ENCODE measurements around the gene ITPKA.

Gene ITPKA

GRCh38 chr15:41511899-41512369 is 18.3 kb downstream of the ITPKA start:
- DNase-seq = no peak

DNA sequence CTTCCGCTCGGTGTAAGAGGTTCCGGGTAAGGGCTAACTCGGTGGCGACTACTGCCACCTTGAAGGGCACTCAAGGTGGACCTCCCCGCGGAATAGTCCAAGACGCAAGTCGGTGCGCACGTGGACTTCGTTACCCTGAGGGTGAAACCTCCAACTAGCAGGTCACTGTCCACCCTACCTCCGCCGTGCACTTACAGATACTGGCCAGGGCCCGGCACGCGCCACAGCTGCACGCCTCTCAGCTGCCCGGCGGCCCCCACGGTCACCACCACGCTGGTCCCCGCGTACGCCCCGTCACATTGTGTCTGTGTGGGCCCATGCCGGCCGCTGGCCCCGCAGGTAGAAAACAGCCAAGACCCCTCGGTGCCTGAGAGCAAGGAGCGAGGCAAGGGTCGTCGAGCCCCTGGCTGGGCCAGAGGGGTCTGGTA is 18.9 kb downstream of the ITPKA start:
- no peak for DNase-seq

DNA sequence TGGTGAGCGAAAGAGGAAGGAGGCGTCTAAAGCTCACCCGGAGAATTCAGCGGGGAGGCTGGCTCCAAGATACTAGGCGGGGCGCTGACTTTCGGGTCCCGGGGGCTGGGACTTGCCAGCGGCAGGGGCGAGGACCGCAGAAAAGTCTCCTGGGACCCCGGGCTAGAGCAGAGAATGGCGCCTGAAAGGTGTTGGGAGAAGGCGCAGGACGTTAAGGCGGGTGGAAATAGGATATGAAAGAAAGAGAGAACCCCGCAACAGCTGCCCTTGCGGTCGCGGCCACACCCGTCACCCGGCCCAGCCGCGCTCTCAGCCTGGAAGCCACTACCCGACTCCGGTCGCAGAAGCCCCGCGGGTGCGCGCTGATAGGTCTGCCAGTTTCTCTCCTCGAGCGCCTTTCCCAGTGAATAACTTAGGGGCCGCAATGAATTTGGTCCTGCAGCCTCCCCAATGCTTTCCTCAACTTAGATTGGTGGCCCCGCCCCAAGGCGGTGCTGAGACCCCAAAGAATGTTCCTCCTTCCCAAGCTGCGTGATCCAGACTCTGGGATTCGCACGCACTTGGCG is 19.3 kb downstream of the ITPKA start:
- no peak for DNase-seq

GRCh38 chr15:41513506-41514227 is 20.0 kb downstream of the ITPKA start, which contains the start of gene LTK:
TSS of gene LTK (minus strand) at chr15:41513827. CDS start at chr15:41513709, 118 bp downstream.
- no peak for DNase-seq

GRCh38 chr15:41517895-41518449 is 24.3 kb downstream of the ITPKA start:
- no peak for DNase-seq

DNA sequence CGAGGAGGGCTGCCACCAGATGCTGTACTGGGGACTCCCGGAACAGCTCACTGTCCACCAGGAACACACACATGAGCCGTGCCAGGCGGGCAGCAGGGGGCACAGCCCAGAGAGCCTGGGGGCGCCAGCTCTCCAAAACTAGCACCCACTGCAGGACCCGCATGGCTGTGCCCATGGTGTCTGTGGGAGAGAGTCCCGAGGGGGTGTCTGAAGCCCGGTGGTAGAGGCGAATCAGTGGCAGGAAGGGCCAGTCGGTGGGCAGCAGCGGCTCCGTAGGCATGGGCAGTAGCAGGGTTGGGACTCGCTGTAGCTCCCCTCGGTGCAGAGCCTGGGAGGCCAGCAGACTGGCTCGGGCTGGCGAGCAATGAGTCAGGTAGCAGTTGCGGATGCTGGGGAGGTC is 27.0 kb downstream of the ITPKA start:
- DNase-seq = no peak

DNA sequence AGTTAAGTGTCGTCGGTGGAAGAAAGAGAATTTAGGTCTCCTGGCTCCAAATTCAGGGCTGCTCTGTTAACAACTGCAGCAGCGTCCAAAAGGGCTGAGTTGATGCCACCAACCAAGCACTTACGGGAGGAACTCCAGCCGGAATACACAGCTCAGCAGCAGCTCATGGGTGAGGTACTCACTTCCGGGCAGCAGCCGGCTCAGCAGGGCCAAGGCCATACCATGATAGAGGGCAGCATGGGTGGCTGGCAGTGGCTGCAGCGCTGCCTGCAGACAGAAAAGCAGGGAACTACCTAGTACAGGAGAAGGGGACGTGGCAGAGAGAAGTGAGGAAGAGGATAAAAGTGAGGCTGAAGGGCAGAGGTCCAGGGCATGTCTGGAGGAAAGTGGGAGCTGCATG is 27.9 kb downstream of the ITPKA start:
- DNase-seq = no peak

DNA sequence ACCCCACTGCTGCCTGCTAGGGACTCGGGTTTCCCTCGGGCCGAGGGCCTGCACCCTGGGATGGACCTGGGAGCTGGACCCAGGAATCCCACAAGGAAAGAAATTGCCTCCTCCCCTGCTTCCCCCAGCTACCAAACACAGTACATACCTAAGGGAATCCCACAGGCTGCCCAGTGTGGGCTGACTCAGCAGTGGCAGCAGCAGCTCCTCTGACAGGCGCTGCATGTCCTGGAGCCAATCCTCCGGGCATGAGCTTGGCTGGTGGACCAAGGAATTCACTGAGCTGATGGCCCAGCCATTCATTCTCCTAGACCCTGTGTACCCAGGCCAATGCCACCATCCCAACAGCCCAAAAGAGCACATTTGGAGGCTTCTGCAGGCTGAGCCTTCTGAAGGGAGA is 29.4 kb downstream of the ITPKA start:
- no peak for DNase-seq

- DNase-seq = no peak
Measured at GRCh38 chr15:41530363-41530956, 36.8 kb downstream of the ITPKA start.

GRCh38 chr15:41535544-41535943 is 41.9 kb downstream of the ITPKA start:
- no peak for DNase-seq

GRCh38 chr15:41536866-41537265 is 43.2 kb downstream of the ITPKA start:
- no peak for DNase-seq

DNA sequence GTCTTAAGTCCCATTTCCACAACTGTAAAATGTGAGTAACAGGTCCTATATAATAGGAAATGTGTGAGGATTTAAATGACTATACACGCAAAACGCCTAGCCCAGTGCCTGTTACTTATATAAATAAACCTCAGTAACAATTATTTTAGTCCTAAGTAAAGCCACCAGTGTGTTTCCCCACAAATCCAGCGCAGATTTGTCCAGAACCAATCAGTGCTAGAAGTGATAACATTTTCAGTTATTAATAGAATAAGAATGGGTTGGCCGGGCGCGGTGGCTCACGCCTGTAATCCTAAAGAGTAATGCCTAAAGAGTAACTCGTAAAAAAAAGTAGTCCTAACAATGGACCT is 49.8 kb downstream of the ITPKA start:
- no peak for DNase-seq

DNA sequence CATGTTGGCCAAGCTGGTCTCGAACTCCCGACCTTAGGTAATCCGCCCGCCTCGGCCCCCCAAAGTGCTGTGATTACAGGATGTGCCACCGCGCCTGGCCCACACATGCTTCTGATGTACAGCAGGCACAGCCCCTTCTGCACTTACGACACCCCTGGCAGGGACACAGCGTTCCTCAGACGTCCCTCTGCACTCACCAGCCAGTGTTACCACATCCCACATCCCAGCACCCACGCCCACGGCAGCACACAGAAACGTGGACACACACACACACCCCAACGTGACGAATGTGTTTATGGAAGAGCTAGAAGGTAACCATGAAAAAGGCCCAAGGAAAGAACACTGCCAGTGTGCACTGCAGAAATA is 51.0 kb downstream of the ITPKA start:
- no peak for DNase-seq

- no peak for DNase-seq
Measured at GRCh38 chr15:41545218-41545617, 51.5 kb downstream of the ITPKA start.

- no peak for DNase-seq
Measured at GRCh38 chr15:41546851-41547786, 53.4 kb downstream of the ITPKA start.

- DNase-seq = no peak
Measured at GRCh38 chr15:41550066-41550775, 56.5 kb downstream of the ITPKA start.
